Measurements from ENCODE around the gene HAP1.

The HAP1 gene

DNA sequence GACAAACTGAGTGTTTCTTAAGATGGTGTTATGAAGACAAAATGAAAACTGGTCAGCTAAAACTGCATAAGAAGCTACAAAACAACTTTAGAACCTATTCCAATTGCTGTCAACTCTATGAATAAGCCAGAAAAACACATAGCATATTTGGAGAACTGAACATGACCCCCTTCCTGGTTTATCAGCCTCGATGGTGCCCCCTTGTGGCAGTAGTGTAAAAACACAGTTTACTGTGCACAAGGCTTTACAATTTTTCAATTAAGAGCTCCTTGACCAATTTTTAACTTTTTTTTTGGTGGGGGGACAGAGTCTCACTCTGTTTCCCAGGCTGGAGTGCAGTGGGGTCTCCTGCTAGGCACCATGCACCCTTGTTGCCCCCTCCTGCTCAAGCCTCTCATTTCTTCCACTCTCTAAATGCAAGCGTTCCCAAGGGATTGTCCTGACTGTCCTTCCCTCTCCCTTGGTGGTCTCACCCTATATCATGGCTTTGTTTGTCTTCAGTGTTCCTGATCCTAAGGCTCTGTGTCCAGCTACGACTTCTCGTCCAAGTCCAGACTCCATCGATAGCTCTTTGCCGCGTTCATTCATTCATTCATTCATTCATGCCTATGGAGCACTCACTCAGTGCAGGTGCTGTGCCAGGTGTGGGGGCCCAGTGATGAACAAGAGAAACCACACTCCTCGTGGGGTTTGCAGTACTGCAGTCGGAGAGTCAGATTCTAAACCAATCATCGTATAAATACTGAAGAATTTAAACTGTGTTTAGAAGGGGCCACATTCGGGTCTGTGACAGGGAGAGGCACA, 38.3 kb downstream of the HAP1 start:
- Histone ChIP-seq H2AFZ (ENCODE audit: low read length) (no peak overlapping the region), H3K9me2 (ENCODE audit: low read depth, low read length) (no peaks in the 10 kb centered on the region), H3F3A (ENCODE audit: insufficient read depth, low read length) (peaks cover 20% of the 10 kb centered on the region; the same call in 1 of the 2 replicates), H4K20me1 (ENCODE audit: insufficient read depth, low read length) (no peaks in the 10 kb centered on the region), H3K9me3 (ENCODE audit: low read length) (no peaks in the 10 kb centered on the region), H3K4me2 (ENCODE audit: low read length) (no peak overlapping the region), H3K4me3 (ENCODE audit: low read depth, low read length, poor library complexity, severe bottlenecking) (no peak overlapping the region), H3K79me2 (ENCODE audit: insufficient read depth, low read length) (no peaks in the 10 kb centered on the region), H3K36me3 (ENCODE audit: insufficient read depth, low read length) (peaks cover 36% of the 10 kb centered on the region), H3K27ac (ENCODE audit: low read depth, low read length, poor library complexity, severe bottlenecking) (no peak overlapping the region), H3K9ac (ENCODE audit: low read length) (no peak overlapping the region), H3K4me1 (ENCODE audit: insufficient read depth, low read length, severe bottlenecking) (no peaks in the 10 kb centered on the region), H3K27me3 (ENCODE audit: insufficient read depth, low read length) (no peaks in the 10 kb centered on the region)
- TF ChIP-seq EZH2 (IDR thresholded peaks at IDR 0.05; ENCODE audit: borderline replicate concordance, low read length) = no peak
- TF ChIP-seq, protein P1, sequence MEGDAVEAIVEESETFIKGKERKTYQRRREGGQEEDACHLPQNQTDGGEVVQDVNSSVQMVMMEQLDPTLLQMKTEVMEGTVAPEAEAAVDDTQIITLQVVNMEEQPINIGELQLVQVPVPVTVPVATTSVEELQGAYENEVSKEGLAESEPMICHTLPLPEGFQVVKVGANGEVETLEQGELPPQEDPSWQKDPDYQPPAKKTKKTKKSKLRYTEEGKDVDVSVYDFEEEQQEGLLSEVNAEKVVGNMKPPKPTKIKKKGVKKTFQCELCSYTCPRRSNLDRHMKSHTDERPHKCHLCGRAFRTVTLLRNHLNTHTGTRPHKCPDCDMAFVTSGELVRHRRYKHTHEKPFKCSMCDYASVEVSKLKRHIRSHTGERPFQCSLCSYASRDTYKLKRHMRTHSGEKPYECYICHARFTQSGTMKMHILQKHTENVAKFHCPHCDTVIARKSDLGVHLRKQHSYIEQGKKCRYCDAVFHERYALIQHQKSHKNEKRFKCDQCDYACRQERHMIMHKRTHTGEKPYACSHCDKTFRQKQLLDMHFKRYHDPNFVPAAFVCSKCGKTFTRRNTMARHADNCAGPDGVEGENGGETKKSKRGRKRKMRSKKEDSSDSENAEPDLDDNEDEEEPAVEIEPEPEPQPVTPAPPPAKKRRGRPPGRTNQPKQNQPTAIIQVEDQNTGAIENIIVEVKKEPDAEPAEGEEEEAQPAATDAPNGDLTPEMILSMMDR (IDR thresholded peaks at IDR 0.05; ENCODE audit: low read length) = peak; percentile 90

DNA sequence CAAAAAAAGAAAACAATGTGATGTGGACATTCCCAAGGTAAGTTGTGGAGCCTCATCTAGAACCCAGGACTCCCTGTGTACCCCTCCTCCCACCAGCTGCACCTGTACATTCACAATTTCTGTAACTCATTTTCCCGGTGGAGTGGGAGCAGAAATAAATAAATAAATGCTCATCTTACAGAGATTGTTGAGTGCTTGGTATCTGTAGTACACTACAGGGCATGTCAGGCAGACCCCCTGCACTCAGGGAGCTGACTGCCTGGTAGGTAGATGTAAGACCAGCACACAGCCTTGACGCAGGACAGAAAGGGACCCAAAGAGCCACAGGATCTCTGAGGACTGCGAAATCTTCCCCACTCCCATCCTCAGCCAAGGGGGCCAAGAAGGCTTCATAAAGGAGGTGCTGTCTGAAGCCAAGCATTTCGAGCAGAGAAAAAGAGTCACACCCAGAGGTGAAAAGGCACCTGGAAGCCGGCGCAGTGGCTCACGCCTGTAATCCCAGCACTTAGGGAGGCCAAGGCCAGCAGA, 39.2 kb downstream of the HAP1 start:
- Histone ChIP-seq H3K27me3 (ENCODE audit: insufficient read depth, low read length) (no peaks in the 10 kb centered on the region), H3K9me2 (ENCODE audit: low read depth, low read length) (no peaks in the 10 kb centered on the region), H3K79me2 (ENCODE audit: insufficient read depth, low read length) (no peaks in the 10 kb centered on the region), H3K4me1 (ENCODE audit: insufficient read depth, low read length, severe bottlenecking) (peaks cover 5% of the 10 kb centered on the region), H3K4me2 (ENCODE audit: low read length) (no peak overlapping the region), H3F3A (ENCODE audit: insufficient read depth, low read length) (peaks cover 20% of the 10 kb centered on the region; the same call in 1 of the 2 replicates), H3K4me3 (ENCODE audit: low read depth, low read length, poor library complexity, severe bottlenecking) (no peak overlapping the region), H4K20me1 (ENCODE audit: insufficient read depth, low read length) (no peaks in the 10 kb centered on the region), H3K9ac (ENCODE audit: low read length) (no peak overlapping the region), H3K27ac (ENCODE audit: low read depth, low read length, poor library complexity, severe bottlenecking) (no peak overlapping the region), H2AFZ (ENCODE audit: low read length) (no peak overlapping the region), H3K9me3 (ENCODE audit: low read length) (no peaks in the 10 kb centered on the region), H3K36me3 (ENCODE audit: insufficient read depth, low read length) (peaks cover 45% of the 10 kb centered on the region)
- TF ChIP-seq, protein P1 (IDR thresholded peaks at IDR 0.05; ENCODE audit: low read length) = no peak
- no peak for TF ChIP-seq EZH2 (IDR thresholded peaks at IDR 0.05; ENCODE audit: borderline replicate concordance, low read length)

DNA sequence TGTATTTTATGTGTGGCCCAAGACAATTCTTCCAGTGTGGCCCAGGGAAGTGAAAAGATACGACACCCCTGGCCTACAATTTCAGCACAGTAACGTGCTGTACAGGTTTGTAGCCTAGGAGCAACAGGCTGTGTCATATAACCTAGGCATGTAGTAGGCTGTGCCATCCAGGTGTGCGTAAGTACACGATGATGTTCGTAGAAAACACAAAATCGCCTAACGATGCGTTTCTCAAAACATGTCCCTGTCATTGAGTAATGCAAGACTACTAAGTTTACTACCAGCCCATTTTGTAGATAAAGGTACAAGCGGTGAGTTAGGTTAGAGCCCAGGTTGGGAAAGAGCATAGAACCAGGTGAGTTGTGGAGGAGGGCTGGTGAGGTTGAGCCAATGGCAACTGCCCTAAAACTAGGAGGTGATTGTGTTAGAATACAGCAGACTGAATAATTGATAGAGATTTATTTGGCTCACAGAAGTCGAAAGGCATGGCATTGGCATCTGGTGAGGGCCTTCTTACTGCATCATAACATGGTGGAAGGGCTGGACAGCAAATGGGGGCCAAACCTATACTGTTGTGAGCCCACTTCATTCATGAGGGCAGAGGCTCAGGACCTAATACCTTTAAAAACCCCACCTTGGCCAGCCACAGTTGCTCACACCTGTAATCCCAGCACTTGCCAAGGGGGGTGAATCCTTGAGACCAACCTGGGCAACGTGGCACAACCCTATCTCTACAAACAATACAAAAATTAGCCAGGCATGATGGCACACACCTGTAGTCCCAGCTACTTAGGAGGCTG, 41.5 kb downstream of the HAP1 start:
- no peak overlapping the region for H3K4me3 ChIP-seq (ENCODE audit: low read depth, low read length, poor library complexity, severe bottlenecking)
- H3K9me2 ChIP-seq (ENCODE audit: low read depth, low read length) = no peaks in the 10 kb centered on the region
- no peaks in the 10 kb centered on the region for H4K20me1 ChIP-seq (ENCODE audit: insufficient read depth, low read length)
- TF ChIP-seq, protein P1 (IDR thresholded peaks at IDR 0.05; ENCODE audit: low read length) = no peak
- no peak for TF ChIP-seq EZH2 (IDR thresholded peaks at IDR 0.05; ENCODE audit: borderline replicate concordance, low read length)
- H2AFZ ChIP-seq (ENCODE audit: low read length) = no peak overlapping the region
- no peaks in the 10 kb centered on the region for H3K79me2 ChIP-seq (ENCODE audit: insufficient read depth, low read length)
- H3K36me3 ChIP-seq (ENCODE audit: insufficient read depth, low read length) = peaks cover 55% of the 10 kb centered on the region
- H3K27ac ChIP-seq (ENCODE audit: low read depth, low read length, poor library complexity, severe bottlenecking) = no peak overlapping the region
- H3K9me3 ChIP-seq (ENCODE audit: low read length) = no peaks in the 10 kb centered on the region
- no peak overlapping the region for H3K4me2 ChIP-seq (ENCODE audit: low read length)
- H3K9ac ChIP-seq (ENCODE audit: low read length) = no peak overlapping the region
- H3K27me3 ChIP-seq (ENCODE audit: insufficient read depth, low read length) = no peaks in the 10 kb centered on the region
- H3K4me1 ChIP-seq (ENCODE audit: insufficient read depth, low read length, severe bottlenecking) = peaks cover 15% of the 10 kb centered on the region
- H3F3A ChIP-seq (ENCODE audit: insufficient read depth, low read length) = peaks cover 23% of the 10 kb centered on the region; the same call in 1 of the 2 replicates
